Thyroid gland (tissue), 4 donors: ENCODE measurements around the gene DOCK8. TPM values are rescaled to one million over a fixed set of nuclear protein-coding genes. Genes with fewer than 3 reads are reported as not detected.

ENCODE experiments used
- DNase-seq, 2 donors: peaks; one replicate each; pipeline ENCODE4 v3.0.0-alpha.2; 2019
- H3K27ac ChIP-seq, 3 donors: fragments of 200-600 bp; sonication (generic); 1 replicate in 2 of 3; 2 replicates in 1 of 3; pipeline ENCODE4 v1.5.1; 2016 to 2019; ENCODE audit warnings: mild to moderate bottlenecking in 1 of 3, moderate library complexity in 1 of 3
- H3K27me3 ChIP-seq: fragments of 200-600 bp; sonication (generic); one replicate; pipeline ENCODE4 v1.5.1; 2019
- H3K36me3 ChIP-seq, 2 donors: fragments of 200-600 bp; sonication (generic); one replicate each; pipeline ENCODE4 v1.5.1; 2016 to 2019
- H3K4me1 ChIP-seq, 2 donors: fragments of 200-600 bp; sonication (generic); one replicate each; pipeline ENCODE4 v1.5.1; 2017 to 2019
- H3K4me3 ChIP-seq, 3 donors: fragments of 200-600 bp; sonication (generic); replicated peaks in 1 of 3; 1 replicate in 2 of 3; 2 replicates in 1 of 3; pipeline ENCODE4 v1.5.1; 2016; ENCODE audit warnings: mild to moderate bottlenecking in 1 of 3
- H3K9me3 ChIP-seq: fragments of 200-600 bp; sonication (generic); one replicate; pipeline ENCODE4 v1.5.1; 2017
- CTCF ChIP-seq, 6 experiments: fragments of 200-600 bp in 3 of 6; fragments of 450-650 bp in 3 of 6; sonication (generic) in 3 of 6; IDR thresholded peaks; one replicate each; pipeline ENCODE4 v1.5.1; 2016 to 2019; ENCODE audit warnings: antibody characterized with exemption in 6 of 6, mild to moderate bottlenecking in 2 of 6, inconsistent platforms in 1 of 6, moderate library complexity in 1 of 6
- POLR2A ChIP-seq, 2 donors: fragments of 450-650 bp; IDR thresholded peaks; one replicate each; pipeline ENCODE4 v1.6.1; 2017; ENCODE audit warnings: antibody characterized with exemption in 2 of 2, mild to moderate bottlenecking in 2 of 2, moderate library complexity in 1 of 2
- WGBS, 2 donors: methylation state at CpG; one replicate each; pipeline ENCODE4 v1.1.5; 2017; 5-methylcytosine and 5-hydroxymethylcytosine counted together
- intact Hi-C: fragments of 100-400 bp; cut with DNase I; formaldehyde crosslinking; loops from one replicate; pipeline ENCODE4 v1.15.1; 2023
- total RNA-seq, 4 donors: library from RNA; depleted of rRNA; stranded (reverse); fragments of >200 nt; gene quantifications; one replicate each; pipeline ENCODE4 v1.2.3, GENCODE V29; 2016

Gene DOCK8
- total RNA-seq, 4 donors from 2014 or later, result 10.1 to 19.5 (median 16.0) TPM

GRCh38 chr9:472479-473075 lies 257.9 kb downstream of the DOCK8 start:
- intact Hi-C loops, result no loop called here
- Histone ChIP-seq H3K36me3 (no peaks in the 10 kb centered on the region), H3K4me3 (no peak overlapping the region), H3K9me3 (no peaks in the 10 kb centered on the region), H3K27ac (no peak overlapping the region), H3K27me3 (no peaks in the 10 kb centered on the region), H3K4me1 (peaks cover 9 to 25% of the 10 kb centered on the region in 2 donors)
- DNase-seq, result no peak
- WGBS, 2 donors, result 86 to 89% methylated on average over 7 of the region's 7 CpGs
- TF ChIP-seq CTCF (IDR thresholded peaks at IDR 0.05) (no peak), POLR2A (IDR thresholded peaks at IDR 0.05) (no peak)

- Histone ChIP-seq H3K27ac (no peak overlapping the region), H3K9me3 (no peaks in the 10 kb centered on the region), H3K36me3 (no peaks in the 10 kb centered on the region), H3K27me3 (no peaks in the 10 kb centered on the region), H3K4me1 (no peaks in the 10 kb centered on the region), H3K4me3 (no peak overlapping the region)
- TF ChIP-seq POLR2A (IDR thresholded peaks at IDR 0.05) (no peak), CTCF (IDR thresholded peaks at IDR 0.05) (no peak)
- intact Hi-C loops, result no loop called here
- no peak for DNase-seq
Observed at GRCh38 chr9:477193-477592, 262.5 kb downstream of the DOCK8 start.

GRCh38 chr9:479304-479970 lies 264.8 kb downstream of the DOCK8 start:
- H3K4me3 ChIP-seq, result no peak overlapping the region
- no peaks in the 10 kb centered on the region for H3K27me3 ChIP-seq
- no peaks in the 10 kb centered on the region for H3K36me3 ChIP-seq
- intact Hi-C loops, result no loop called here
- no peaks in the 10 kb centered on the region for H3K4me1 ChIP-seq
- no peak overlapping the region for H3K27ac ChIP-seq
- no peak for DNase-seq
- no peak for TF ChIP-seq CTCF (IDR thresholded peaks at IDR 0.05)
- TF ChIP-seq POLR2A (IDR thresholded peaks at IDR 0.05), result no peak
- 69 to 72% methylated on average over 4 of the region's 4 CpGs for WGBS, 2 donors
- H3K9me3 ChIP-seq, result no peaks in the 10 kb centered on the region

- Histone ChIP-seq H3K4me3 (no peak overlapping the region), H3K36me3 (no peaks in the 10 kb centered on the region), H3K4me1 (no peaks in the 10 kb centered on the region), H3K9me3 (no peaks in the 10 kb centered on the region), H3K27me3 (no peaks in the 10 kb centered on the region), H3K27ac (no peak overlapping the region)
- TF ChIP-seq CTCF (IDR thresholded peaks at IDR 0.05) (no peak), POLR2A (IDR thresholded peaks at IDR 0.05) (no peak)
- intact Hi-C loops, result no loop called here
- WGBS, 2 donors, result 75 to 76% methylated on average over 3 of the region's 3 CpGs
- DNase-seq, result no peak
Observed at GRCh38 chr9:479971-480350, 265.3 kb downstream of the DOCK8 start.

GRCh38 chr9:482739-483138 lies 268.1 kb downstream of the DOCK8 start:
- intact Hi-C loops, result no loop called here
- Histone ChIP-seq H3K36me3 (no peaks in the 10 kb centered on the region), H3K27ac (no peak overlapping the region), H3K9me3 (no peaks in the 10 kb centered on the region), H3K27me3 (no peaks in the 10 kb centered on the region), H3K4me1 (no peaks in the 10 kb centered on the region), H3K4me3 (no peak overlapping the region)
- no peak for TF ChIP-seq CTCF (IDR thresholded peaks at IDR 0.05)
- no peak for TF ChIP-seq POLR2A (IDR thresholded peaks at IDR 0.05)
- no peak for DNase-seq
- 84 to 91% methylated on average over 7 of the region's 7 CpGs for WGBS, 2 donors
